Mononuclear cell (primary cell): ENCODE data around the gene ITIH3. TPM values are rescaled to one million over a fixed set of nuclear protein-coding genes. Genes with fewer than 3 reads are reported as not detected.

Experiments used
- H3K27me3 ChIP-seq: 2 replicates; pipeline ENCODE4 v1.6.0; 2011; ENCODE audit warnings: low read length, control low read depth; ENCODE audit not compliant: insufficient read depth
- H3K4me1 ChIP-seq: 2 replicates; pipeline ENCODE4 v1.5.1; 2011; ENCODE audit warnings: mild to moderate bottlenecking, low read length, control low read depth; ENCODE audit not compliant: insufficient read depth
- H3K4me3 ChIP-seq: 2 replicates; pipeline ENCODE4 v1.5.1; 2011; ENCODE audit warnings: mild to moderate bottlenecking, low read length, moderate library complexity
- H3K9me3 ChIP-seq: 2 replicates; pipeline ENCODE4 v1.5.1; 2011; ENCODE audit warnings: low read depth, mild to moderate bottlenecking, control low read depth, low read length
- total RNA-seq: library from RNA; depleted of rRNA; stranded (reverse); fragments of >200 nt; gene quantifications from one replicate; pipeline ENCODE4 v1.2.3, GENCODE V29; 2012

ITIH3 gene
- total RNA-seq, 1 donor, result not detected

- H3K9me3 ChIP-seq, result no peaks in the 10 kb centered on the region
These were observed 6.6 kb upstream of the ITIH3 start for GRCh38 chr3:52787672-52788625.

GRCh38 chr3:52788890-52789745, 5.5 kb upstream of the ITIH3 start:
- Histone ChIP-seq H3K4me1 (no peaks in the 10 kb centered on the region), H3K9me3 (no peaks in the 10 kb centered on the region), H3K27me3 (no peaks in the 10 kb centered on the region), H3K4me3 (no peak overlapping the region)

More at GRCh38 chr3:52787672-52788625, 6.6 kb upstream of the ITIH3 start:
- no peaks in the 10 kb centered on the region for H3K4me1 ChIP-seq
- no peak overlapping the region for H3K4me3 ChIP-seq
- no peaks in the 10 kb centered on the region for H3K27me3 ChIP-seq

GRCh38 chr3:52789746-52790040, 4.9 kb upstream of the ITIH3 start:
- Histone ChIP-seq H3K4me3 (no peak overlapping the region), H3K4me1 (no peaks in the 10 kb centered on the region), H3K9me3 (no peaks in the 10 kb centered on the region), H3K27me3 (no peaks in the 10 kb centered on the region)

GRCh38 chr3:52790337-52790736, 4.3 kb upstream of the ITIH3 start:
- no peaks in the 10 kb centered on the region for H3K4me1 ChIP-seq
- H3K9me3 ChIP-seq, result no peaks in the 10 kb centered on the region
- no peak overlapping the region for H3K4me3 ChIP-seq
- no peaks in the 10 kb centered on the region for H3K27me3 ChIP-seq

- no peaks in the 10 kb centered on the region for H3K9me3 ChIP-seq
- H3K4me1 ChIP-seq, result no peaks in the 10 kb centered on the region
- H3K27me3 ChIP-seq, result no peaks in the 10 kb centered on the region
- H3K4me3 ChIP-seq, result no peak overlapping the region
These were observed 3.9 kb upstream of the ITIH3 start for GRCh38 chr3:52790741-52791140.

- Histone ChIP-seq H3K9me3 (no peaks in the 10 kb centered on the region), H3K4me3 (no peak overlapping the region), H3K4me1 (no peaks in the 10 kb centered on the region), H3K27me3 (no peaks in the 10 kb centered on the region)
These were observed 3.2 kb upstream of the ITIH3 start for GRCh38 chr3:52791366-52791765.

- no peak overlapping the region for H3K4me3 ChIP-seq
- H3K27me3 ChIP-seq, result no peaks in the 10 kb centered on the region
These were observed 2.7 kb upstream of the ITIH3 start for GRCh38 chr3:52791928-52792327.

GRCh38 chr3:52792413-52792812, 2.2 kb upstream of the ITIH3 start:
- no peaks in the 10 kb centered on the region for H3K9me3 ChIP-seq
- no peaks in the 10 kb centered on the region for H3K4me1 ChIP-seq
- no peak overlapping the region for H3K4me3 ChIP-seq
- no peaks in the 10 kb centered on the region for H3K27me3 ChIP-seq

More at GRCh38 chr3:52791928-52792327, 2.7 kb upstream of the ITIH3 start:
- H3K4me1 ChIP-seq, result no peaks in the 10 kb centered on the region
- no peaks in the 10 kb centered on the region for H3K9me3 ChIP-seq

GRCh38 chr3:52792961-52793695, 1.5 kb upstream of the ITIH3 start:
- Histone ChIP-seq H3K4me3 (no peak overlapping the region), H3K9me3 (no peaks in the 10 kb centered on the region), H3K27me3 (no peaks in the 10 kb centered on the region), H3K4me1 (no peaks in the 10 kb centered on the region)

- no peaks in the 10 kb centered on the region for H3K27me3 ChIP-seq
- H3K4me3 ChIP-seq, result no peak overlapping the region
- H3K9me3 ChIP-seq, result no peaks in the 10 kb centered on the region
- no peaks in the 10 kb centered on the region for H3K4me1 ChIP-seq
These were observed 639 bp upstream of the ITIH3 start for GRCh38 chr3:52793702-52794611.

GRCh38 chr3:52795298-52795900, 803 bp downstream of the ITIH3 start:
- H3K4me3 ChIP-seq, result no peak overlapping the region

GRCh38 chr3:52796411-52796810, 1.8 kb downstream of the ITIH3 start:
- H3K9me3 ChIP-seq, result no peaks in the 10 kb centered on the region
- no peak overlapping the region for H3K4me3 ChIP-seq
- H3K27me3 ChIP-seq, result no peaks in the 10 kb centered on the region
- no peaks in the 10 kb centered on the region for H3K4me1 ChIP-seq

More at GRCh38 chr3:52795298-52795900, 803 bp downstream of the ITIH3 start:
- no peaks in the 10 kb centered on the region for H3K9me3 ChIP-seq
- no peaks in the 10 kb centered on the region for H3K4me1 ChIP-seq
- no peaks in the 10 kb centered on the region for H3K27me3 ChIP-seq

GRCh38 chr3:52798376-52798977, 3.9 kb downstream of the ITIH3 start:
- H3K4me3 ChIP-seq, result no peak overlapping the region
- no peaks in the 10 kb centered on the region for H3K27me3 ChIP-seq
- H3K9me3 ChIP-seq, result no peaks in the 10 kb centered on the region
- no peaks in the 10 kb centered on the region for H3K4me1 ChIP-seq
